Keratinocyte (primary cell): ENCODE results near the gene ELF5. TPM values are rescaled to one million over a fixed set of nuclear protein-coding genes. Genes with fewer than 3 reads are reported as not detected.

Source experiments
- DNase-seq: peaks from one replicate; pipeline ENCODE4 v3.0.0-alpha.2; 2011; ENCODE audit warnings: low read depth, missing footprints, low spot score
- FAIRE-seq: peaks from 2 replicates; lab custom pipeline; 2011; peaks lifted over from hg19 to GRCh38; lab: Jason Lieb, UNC
- H2AFZ ChIP-seq: 2 replicates; pipeline ENCODE4 v1.6.0; 2012; ENCODE audit warnings: low read length, control low read depth, inconsistent platforms; ENCODE audit not compliant: control insufficient read depth
- H3K27ac ChIP-seq: 2 replicates; pipeline ENCODE4 v1.5.1; 2011; ENCODE audit warnings: low read length; ENCODE audit not compliant: control insufficient read depth, insufficient read depth
- H3K27me3 ChIP-seq: 3 replicates; pipeline ENCODE4 v1.6.0; 2011; ENCODE audit warnings: low read length; ENCODE audit not compliant: control insufficient read depth, insufficient read depth; ENCODE audit errors: extremely low read depth
- H3K36me3 ChIP-seq, 2 experiments: 2 replicates in 1 of 2; 3 replicates in 1 of 2; pipeline ENCODE4 v1.5.1; 2011; ENCODE audit warnings: low read length in 2 of 2, mild to moderate bottlenecking in 1 of 2; ENCODE audit not compliant: control insufficient read depth in 2 of 2, insufficient read depth in 2 of 2; ENCODE audit errors: extremely low read depth in 1 of 2
- H3K4me1 ChIP-seq: 3 replicates; pipeline ENCODE4 v1.5.1; 2011; ENCODE audit warnings: low read length; ENCODE audit not compliant: control insufficient read depth, insufficient read depth; ENCODE audit errors: extremely low read depth
- H3K4me2 ChIP-seq: 3 replicates; pipeline ENCODE4 v1.6.0; 2011; ENCODE audit warnings: low read depth, low read length; ENCODE audit not compliant: control insufficient read depth, insufficient read depth; ENCODE audit errors: extremely low read depth
- H3K4me3 ChIP-seq, 3 experiments: fragments of 200-600 bp in 1 of 3; sonication (generic) in 1 of 3; 2 replicates in 2 of 3; 3 replicates in 1 of 3; pipeline ENCODE4 v1.5.1; 2011 to 2016; ENCODE audit warnings: low read length in 3 of 3, mild to moderate bottlenecking in 3 of 3, control low read depth in 2 of 3, inconsistent platforms in 1 of 3, low read depth in 1 of 3, mixed read lengths in 1 of 3, mixed run types in 1 of 3, moderate library complexity in 1 of 3; ENCODE audit not compliant: control insufficient read depth in 2 of 3, insufficient read depth in 2 of 3; ENCODE audit errors: extremely low read depth in 1 of 3
- H3K79me2 ChIP-seq: 2 replicates; pipeline ENCODE4 v1.6.0; 2012; ENCODE audit warnings: low read length; ENCODE audit not compliant: control insufficient read depth, insufficient read depth
- H3K9ac ChIP-seq: 3 replicates; pipeline ENCODE4 v1.6.0; 2011; ENCODE audit warnings: low read length; ENCODE audit not compliant: control insufficient read depth, insufficient read depth; ENCODE audit errors: extremely low read depth
- H3K9me1 ChIP-seq: 3 replicates; pipeline ENCODE4 v1.6.0; 2011; ENCODE audit warnings: low read length; ENCODE audit not compliant: control insufficient read depth, insufficient read depth; ENCODE audit errors: extremely low read depth
- H3K9me3 ChIP-seq: 2 replicates; pipeline ENCODE4 v1.5.1; 2012; ENCODE audit warnings: low read depth, low read length; ENCODE audit not compliant: control insufficient read depth
- H4K20me1 ChIP-seq: 3 replicates; pipeline ENCODE4 v1.6.0; 2011; ENCODE audit warnings: low read length; ENCODE audit not compliant: control insufficient read depth, insufficient read depth; ENCODE audit errors: extremely low read depth
- CTCF ChIP-seq, 3 experiments: IDR thresholded peaks in 1 of 3; conservative IDR thresholded peaks in 1 of 3; optimal IDR thresholded peaks in 1 of 3; 2 replicates in 2 of 3; 3 replicates in 1 of 3; pipeline versions ENCODE3 to v1.5.1; 2011; ENCODE audit warnings: low read length in 3 of 3, mild to moderate bottlenecking in 3 of 3, moderate library complexity in 2 of 3, control low read depth in 1 of 3, inconsistent platforms in 1 of 3; ENCODE audit not compliant: insufficient read depth in 2 of 3; ENCODE audit errors: extremely low read depth in 1 of 3
- EZH2 ChIP-seq: IDR thresholded peaks from one replicate; pipeline ENCODE4 v1.6.1; 2012; ENCODE audit warnings: inconsistent platforms, mild to moderate bottlenecking, low read length, moderate library complexity
- dilution Hi-C: fragments of 300-500 bp; cut with MboI; formaldehyde crosslinking; loops from one replicate; pipeline ENCODE4 v1.7.0; 2020; ENCODE audit warnings: low sequenced_read_pairs; ENCODE audit not compliant: extremely low pct_ligation_motif_present
- polyA plus RNA-seq, 5 experiments: library from polyadenylated mRNA; depleted of rRNA in 3 of 5; stranded (reverse) in 3 of 5; stranded (forward) in 1 of 5; unstranded in 1 of 5; fragments of >200 nt; gene quantifications; 1 replicate in 1 of 5; 2 replicates in 3 of 5; 3 replicates in 1 of 5; pipeline versions ENCODE4 v1.2.1 to v1.2.3, GENCODE V29; 2011 to 2012; ENCODE audit warnings: missing spikeins in 2 of 5, low read depth in 1 of 5, low replicate concordance in 1 of 5

The ELF5 gene
- polyA plus RNA-seq, 1 donor (not counting 4 experiments of a cell fraction or from before 2014, with no cell fraction given), result not detected

GRCh38 chr11:34493468-34493867, 20.1 kb downstream of the ELF5 start:
- Histone ChIP-seq H2AFZ (no peak overlapping the region), H3K9me1 (no peaks in the 10 kb centered on the region), H3K79me2 (no peaks in the 10 kb centered on the region), H3K27ac (no peak overlapping the region), H3K36me3 (no peaks in the 10 kb centered on the region), H3K4me3 (no peak overlapping the region), H3K27me3 (peaks cover 3% of the 10 kb centered on the region), H3K4me2 (no peak overlapping the region), H3K4me1 (no peaks in the 10 kb centered on the region), H3K9me3 (no peaks in the 10 kb centered on the region), H4K20me1 (no peaks in the 10 kb centered on the region), H3K9ac (no peak overlapping the region)
- TF ChIP-seq CTCF (optimal IDR thresholded peaks at IDR 0.05 in 1 of 3, IDR thresholded peaks at IDR 0.05 in 1 of 3, conservative IDR thresholded peaks at IDR 0.05 in 1 of 3; ENCODE audit: extremely low read depth in 1 of 3, insufficient read depth in 2 of 3, low read length in 3 of 3) (no peak), EZH2 (no peak)
- DNase-seq, result no peak
- dilution Hi-C loops, result no loop called here
- FAIRE-seq, result no peak

- TF ChIP-seq EZH2, result no peak
- peak; percentile 42 to 68 (median 50) for TF ChIP-seq CTCF (optimal IDR thresholded peaks at IDR 0.05 in 1 of 3, IDR thresholded peaks at IDR 0.05 in 1 of 3, conservative IDR thresholded peaks at IDR 0.05 in 1 of 3; ENCODE audit: extremely low read depth in 1 of 3, insufficient read depth in 2 of 3, low read length in 3 of 3)
- peak; percentile 86 for FAIRE-seq
Observed at GRCh38 chr11:34492806-34493414, 20.7 kb downstream of the ELF5 start.

More at GRCh38 chr11:34492806-34493414, 20.7 kb downstream of the ELF5 start:
- DNase-seq, result no peak
- Histone ChIP-seq H3K27me3 (peaks cover 3% of the 10 kb centered on the region), H3K79me2 (no peaks in the 10 kb centered on the region), H3K4me2 (no peak overlapping the region), H3K36me3 (no peaks in the 10 kb centered on the region), H3K4me3 (no peak overlapping the region), H3K9me1 (no peaks in the 10 kb centered on the region), H3K9me3 (no peaks in the 10 kb centered on the region), H2AFZ (no peak overlapping the region), H3K9ac (no peak overlapping the region), H4K20me1 (no peaks in the 10 kb centered on the region), H3K27ac (no peak overlapping the region), H3K4me1 (no peaks in the 10 kb centered on the region)
- dilution Hi-C loops, result no loop called here
